Measurements from ENCODE around the gene EIF4EBP3.
"Not testable (repeated sequence)": the region's sequence is repeated elsewhere in the genome, so short reads cannot be mapped to it uniquely, and the experiment has no call there.

EIF4EBP3 gene

GRCh38 chr5:140579188-140579747, 31.8 kb downstream of the EIF4EBP3 start:
- not testable (repeated sequence) for DNase-seq

- no peak for DNase-seq
These were observed 40.0 kb downstream of the EIF4EBP3 start for GRCh38 chr5:140587495-140587894.

GRCh38 chr5:140588311-140589070, 41.0 kb downstream of the EIF4EBP3 start:
- no peak for DNase-seq

GRCh38 chr5:140590861-140591260, 43.4 kb downstream of the EIF4EBP3 start:
- DNase-seq, result no peak

GRCh38 chr5:140591747-140592372, 44.4 kb downstream of the EIF4EBP3 start:
- DNase-seq, result no peak

- not testable (repeated sequence) for DNase-seq
These were observed 45.6 kb downstream of the EIF4EBP3 start for GRCh38 chr5:140593070-140593469.

- no peak for DNase-seq
These were observed 46.7 kb downstream of the EIF4EBP3 start for GRCh38 chr5:140594169-140594568.

GRCh38 chr5:140595538-140596300, 48.3 kb downstream of the EIF4EBP3 start:
- DNase-seq, result no peak

- no peak for DNase-seq
These were observed 48.9 kb downstream of the EIF4EBP3 start for GRCh38 chr5:140596321-140596741.

GRCh38 chr5:140598836-140599235, 51.4 kb downstream of the EIF4EBP3 start:
- no peak for DNase-seq

Data from NCI-H1092 treated with DMSO at 0.1 percent for 48 hours (cell line).